Kidney glomerular epithelial cell (primary cell): ENCODE data around the gene BCL2L2.
"Not testable (repeated sequence)": the region's sequence is repeated elsewhere in the genome, so short reads cannot be mapped to it uniquely, and the experiment has no call there.

ENCODE experiments used
- DNase-seq: peaks from one replicate; lab custom pipeline; 2025; lab: John Stamatoyannopoulos, UW

BCL2L2 gene

GRCh38 chr14:23324455-23324846, 17.8 kb downstream of the BCL2L2 start:
- DNase-seq: no peak

DNA sequence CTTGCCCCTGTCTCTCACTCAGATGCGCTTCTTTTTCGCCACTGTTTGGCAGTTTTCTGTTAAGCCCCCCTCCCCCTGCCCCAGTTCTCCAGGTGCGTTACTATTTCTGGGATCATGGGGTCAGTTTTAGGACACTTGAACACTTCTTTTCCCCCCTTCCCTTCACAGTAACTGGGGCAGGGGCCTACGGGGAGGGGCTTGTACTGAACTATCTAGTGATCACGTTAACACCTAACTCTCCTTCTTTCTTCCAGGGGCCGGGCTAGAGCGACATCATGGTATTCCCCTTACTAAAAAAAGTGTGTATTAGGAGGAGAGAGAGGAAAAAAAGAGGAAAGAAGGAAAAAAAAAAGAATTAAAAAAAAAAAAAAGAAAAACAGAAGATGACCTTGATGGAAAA, 18.4 kb downstream of the BCL2L2 start:
- DNase-seq: no peak

GRCh38 chr14:23325746-23326145, 19.1 kb downstream of the BCL2L2 start:
- DNase-seq: not testable (repeated sequence)

DNA sequence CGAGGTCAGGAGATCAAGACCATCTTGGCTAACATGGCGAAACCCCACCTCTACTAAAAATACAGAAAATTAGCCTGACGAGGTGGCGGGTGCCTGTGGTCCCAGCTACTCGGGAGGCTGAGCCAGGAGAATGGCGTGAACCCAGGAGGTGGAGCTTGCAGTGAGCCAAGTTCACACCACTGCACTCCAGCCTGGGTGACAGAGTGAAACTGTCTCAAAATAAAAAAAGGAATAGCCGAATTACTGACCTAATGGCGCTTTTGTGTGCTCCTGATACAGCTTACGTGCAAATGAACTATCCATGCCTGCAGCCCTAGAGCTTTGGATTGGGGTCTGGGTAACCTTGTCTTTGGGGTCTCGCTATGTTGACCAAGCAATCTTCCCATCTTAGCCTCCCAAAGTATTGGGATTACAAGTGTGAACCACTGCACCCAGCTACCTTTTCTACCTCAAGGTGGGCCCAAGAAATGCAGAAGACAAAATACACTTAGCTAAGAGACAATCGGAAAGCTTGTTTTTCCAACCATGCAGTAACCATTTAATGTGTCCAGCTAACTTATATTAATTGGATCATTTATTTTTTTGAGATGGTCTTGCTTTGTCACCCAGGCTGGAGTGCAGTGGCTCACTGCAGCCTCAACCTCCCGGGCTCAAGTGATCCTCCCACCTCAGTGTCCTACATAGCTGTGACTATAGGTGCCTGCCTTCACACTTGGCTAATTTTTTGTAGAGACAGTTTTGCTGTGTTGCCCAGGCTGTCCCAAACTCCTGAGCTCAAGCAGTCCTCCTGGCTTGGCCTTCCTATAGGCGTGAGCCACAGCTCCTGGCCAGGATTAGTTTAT, 20.1 kb downstream of the BCL2L2 start:
- DNase-seq: no peak

GRCh38 chr14:23327947-23328744, 21.5 kb downstream of the BCL2L2 start:
- DNase-seq: peak; percentile 64

DNA sequence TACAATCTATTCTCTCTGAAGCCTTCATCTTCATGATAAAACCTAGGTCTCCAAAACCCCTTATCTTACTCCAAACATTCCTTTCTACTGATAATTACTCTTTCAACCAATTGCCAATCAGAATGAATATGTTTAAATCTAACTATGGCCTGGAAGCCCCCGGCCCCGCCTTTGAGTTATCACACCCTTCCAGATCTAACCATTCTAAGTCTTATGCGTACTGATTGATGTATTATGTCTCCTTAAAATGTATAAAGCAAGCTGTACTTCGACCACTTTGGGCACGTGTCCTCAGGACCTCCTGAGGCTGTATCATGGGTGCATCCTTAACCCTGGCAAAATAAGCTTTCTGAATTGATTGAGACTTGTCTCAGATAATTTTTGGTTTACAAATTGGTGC, 29.0 kb downstream of the BCL2L2 start:
- DNase-seq: no peak

DNA sequence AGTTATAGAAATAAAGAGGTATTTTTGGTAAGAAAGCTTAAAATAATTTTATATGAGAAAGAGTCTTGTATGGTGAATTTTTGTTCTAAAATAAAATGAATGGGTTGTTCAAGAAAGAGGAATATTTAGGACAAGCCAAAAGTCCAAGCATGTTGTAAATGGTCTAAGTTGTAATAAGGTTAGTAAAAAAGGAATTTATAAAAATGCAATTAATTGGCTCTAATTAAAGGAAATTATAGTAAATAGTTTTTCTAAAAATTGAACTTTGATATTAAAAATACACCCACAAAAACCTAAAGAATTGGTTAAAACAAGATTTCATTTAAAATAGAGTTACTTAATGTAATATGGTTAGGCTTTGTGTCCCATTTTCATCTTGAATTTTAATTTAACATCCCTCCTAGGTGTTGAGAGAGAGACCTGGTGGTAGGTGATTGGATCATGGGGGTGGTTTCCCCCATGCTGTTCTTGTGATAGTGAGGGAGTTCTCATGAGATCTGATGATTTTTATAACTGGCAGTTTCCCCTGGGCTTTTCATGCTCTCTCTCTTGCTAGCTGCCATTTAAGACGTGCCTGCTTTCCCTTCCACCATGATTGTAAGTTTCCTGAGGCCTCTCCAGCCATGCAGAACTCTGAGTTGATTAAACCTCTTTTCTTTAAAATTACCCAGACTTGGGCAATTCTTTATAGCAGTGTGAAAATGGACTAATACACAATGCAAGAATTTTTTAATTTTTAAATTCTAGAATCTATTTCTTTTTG, 33.1 kb downstream of the BCL2L2 start:
- DNase-seq: no peak

DNA sequence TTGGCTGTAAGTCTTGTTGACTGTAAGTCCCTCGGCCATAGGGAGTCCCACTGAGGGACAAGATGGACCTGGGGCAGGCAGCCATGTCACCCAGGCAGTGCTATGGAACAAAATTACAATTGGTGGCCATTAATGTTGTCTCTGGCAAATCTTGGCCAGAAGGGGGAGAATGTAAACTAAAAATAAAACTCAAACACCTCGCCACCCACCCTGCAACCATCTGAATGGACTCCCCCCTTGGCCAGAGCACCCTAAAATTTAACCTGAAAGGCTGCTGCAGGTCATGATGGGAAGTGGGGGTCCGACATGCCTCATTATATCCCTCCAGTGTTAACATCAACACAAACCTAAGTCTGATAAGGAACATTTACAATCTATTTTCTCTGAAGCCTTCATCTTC, 37.8 kb downstream of the BCL2L2 start:
- no peak for DNase-seq

GRCh38 chr14:23345987-23346692, 39.5 kb downstream of the BCL2L2 start:
- no peak for DNase-seq

GRCh38 chr14:23346693-23347405, 40.2 kb downstream of the BCL2L2 start:
- no peak for DNase-seq

DNA sequence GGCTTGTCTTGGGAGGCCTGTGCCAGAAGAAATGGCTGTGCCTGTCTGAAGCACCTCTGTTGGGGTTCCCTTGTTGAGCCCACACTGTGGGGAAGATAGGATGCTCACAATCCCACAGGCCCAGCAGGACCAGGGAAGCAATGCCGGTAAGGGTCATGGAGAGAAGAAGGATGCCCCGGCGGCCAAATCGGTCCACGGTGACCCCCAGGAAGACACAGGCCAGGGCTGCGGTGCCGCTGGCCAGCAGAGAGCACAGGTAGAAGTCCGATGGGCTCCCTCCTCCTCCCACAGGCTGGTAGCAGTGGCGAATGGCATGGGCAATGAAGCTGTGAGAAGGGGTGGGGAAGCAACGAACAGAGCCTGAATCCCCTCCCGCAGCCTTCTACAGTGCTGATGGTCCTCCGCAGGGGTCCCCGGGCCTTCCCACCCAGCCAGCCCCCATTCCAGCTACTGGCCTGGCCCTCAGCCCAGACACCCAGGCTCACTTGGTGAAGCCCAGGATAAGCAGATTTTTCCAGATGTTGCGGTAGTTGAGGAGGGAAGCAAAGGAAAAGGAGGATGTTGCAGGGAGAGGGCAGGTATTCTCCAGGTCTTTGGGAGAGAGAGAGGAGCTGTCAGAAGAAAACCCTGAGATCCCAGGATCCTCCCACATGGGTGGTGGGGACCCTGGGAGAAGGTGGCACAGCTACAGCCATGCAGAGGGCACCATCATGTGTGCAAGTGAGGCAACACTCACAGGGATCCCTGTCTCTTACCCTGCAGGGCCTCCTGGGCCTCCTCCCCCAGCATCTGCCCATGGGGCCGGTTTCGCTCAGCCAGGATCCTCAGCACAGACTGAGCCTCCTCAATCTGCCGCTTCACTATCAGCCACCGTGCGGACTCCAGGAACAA, 41.0 kb downstream of the BCL2L2 start:
- no peak for DNase-seq

GRCh38 chr14:23348297-23348655, 41.6 kb downstream of the BCL2L2 start:
- no peak for DNase-seq

DNA sequence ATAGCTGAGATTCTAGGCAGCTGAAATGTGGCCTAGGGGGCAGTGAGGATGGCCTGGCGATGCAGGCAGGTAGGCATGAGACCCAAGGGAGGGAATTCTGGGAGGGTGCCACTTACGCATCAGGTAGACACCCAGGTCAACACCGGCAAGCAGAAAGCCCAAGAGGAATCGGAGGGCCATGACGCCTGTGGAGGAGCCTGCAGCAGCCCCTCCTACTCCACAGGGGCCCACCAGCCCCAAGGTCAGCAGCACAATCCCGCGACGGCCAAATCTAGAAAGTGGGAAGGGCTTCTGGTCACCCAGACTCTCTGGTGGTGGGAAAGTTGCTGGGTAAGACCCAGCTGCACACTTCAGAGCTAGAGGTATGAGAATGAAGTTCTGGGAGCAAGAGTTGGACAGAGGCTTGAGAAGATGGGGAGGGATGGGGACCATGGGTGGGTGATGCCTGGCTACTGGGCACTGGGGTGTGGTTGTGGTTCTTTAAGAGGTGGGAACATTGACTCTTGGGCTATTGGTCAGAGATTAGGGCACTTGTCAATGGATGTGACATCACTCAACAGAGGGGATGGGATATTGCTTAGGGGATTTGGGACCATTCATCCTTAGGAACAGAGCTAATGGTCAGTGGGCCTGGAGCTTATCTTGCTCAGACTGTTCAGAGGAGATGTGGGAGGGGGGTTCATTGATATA, 42.7 kb downstream of the BCL2L2 start:
- DNase-seq: no peak

GRCh38 chr14:23351681-23352505, 45.3 kb downstream of the BCL2L2 start:
- DNase-seq: no peak

- DNase-seq: peak; percentile 48
Measured at GRCh38 chr14:23352506-23353432, 46.1 kb downstream of the BCL2L2 start, which contains the start of gene SLC22A17. TSS of gene SLC22A17 (minus strand) at chr14:23352887.

DNA sequence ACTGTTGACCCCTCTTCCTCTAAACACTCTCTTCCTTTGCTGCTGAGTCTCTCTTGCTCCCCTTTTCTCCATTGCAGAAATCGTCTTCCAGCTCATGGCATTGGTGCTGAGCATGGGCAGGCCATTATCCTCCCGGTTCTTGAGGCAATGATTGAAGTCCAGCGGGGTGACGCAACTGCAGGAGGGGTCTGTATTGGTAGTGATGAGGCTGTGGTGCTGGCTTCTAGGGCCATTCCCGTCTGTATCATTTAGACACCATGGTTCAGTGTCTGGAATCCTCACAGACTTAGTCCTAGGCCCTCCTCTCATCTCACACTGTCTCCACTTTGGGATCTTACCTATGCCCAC, 46.8 kb downstream of the BCL2L2 start:
- DNase-seq: no peak

- no peak for DNase-seq
Measured at GRCh38 chr14:23354990-23355389, 48.4 kb downstream of the BCL2L2 start.
